ENCODE results near the gene MEIS2. TPM values are rescaled to one million over a fixed set of nuclear protein-coding genes. Genes with fewer than 3 reads are reported as not detected.

MEIS2 gene
- total RNA-seq (10 to 100 TPM; 34.0 to 64.5 (median 48.5) TPM), polyA plus RNA-seq (10 to 100 TPM; 21.1 to 50.1 TPM)
- long read RNA-seq, donor 1, partial matches to known transcripts, result 9 of 24 reads
- long read RNA-seq, donor 1, other reads (novel, unspliced or antisense), result 11 of 24 reads
- long read RNA-seq, donor 2, partial matches to known transcripts, result 11 of 21 reads
- long read RNA-seq, donor 2, other reads (novel, unspliced or antisense), result 9 of 21 reads
- long read RNA-seq, donor 3, full-length matches to known transcripts, result 7 of 77 reads
- long read RNA-seq, donor 3, partial matches to known transcripts, result 56 of 77 reads
- long read RNA-seq, donor 3, other reads (novel, unspliced or antisense), result 14 of 77 reads

DNA sequence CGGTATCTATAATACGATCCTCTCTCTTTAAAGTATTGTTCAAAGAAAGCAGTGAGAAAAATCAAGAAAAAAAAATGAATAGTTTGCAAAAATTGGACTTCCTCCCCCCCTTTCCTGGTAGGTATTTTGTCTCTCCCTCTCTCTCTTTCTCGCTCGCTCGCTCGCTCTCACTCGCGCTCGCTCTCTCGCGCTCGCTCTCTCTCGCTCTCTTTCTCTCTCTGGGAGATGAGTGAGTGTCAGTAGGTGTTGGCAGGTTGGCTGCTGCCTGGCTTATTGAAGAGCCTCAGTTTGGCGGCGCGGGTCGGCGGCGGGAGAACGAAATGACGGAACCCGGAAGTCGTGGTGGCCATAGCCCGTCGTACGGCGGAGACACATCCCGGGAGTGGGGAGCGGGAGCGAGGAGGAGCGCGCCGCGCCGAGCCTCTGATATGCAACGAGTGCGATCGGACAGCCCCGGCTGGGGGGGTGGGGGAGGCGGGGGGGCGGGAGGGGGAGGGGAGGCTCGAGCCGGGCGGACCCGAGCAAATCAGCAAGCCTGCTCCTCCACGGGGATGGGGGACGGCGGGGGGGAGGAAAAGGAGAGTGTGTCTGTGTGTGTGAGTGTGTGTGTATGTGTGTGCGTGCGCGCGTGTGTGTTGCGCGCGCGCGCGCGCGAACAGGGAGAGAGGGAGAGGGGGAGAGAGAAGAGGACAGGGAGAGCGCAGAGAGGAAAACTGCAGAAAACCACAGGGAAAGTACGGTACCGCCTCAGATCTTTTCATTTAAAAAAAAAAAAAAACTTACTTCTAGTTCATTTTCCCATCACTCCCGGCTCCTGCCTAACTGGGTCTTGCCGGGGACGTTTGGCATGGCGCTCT is at the start of gene MEIS2:
Gene MEIS2 (minus strand): TSS at position 441 of the 857 bp plus-strand sequence. CDS start 1,083 bp downstream, outside the sequence.
- Histone ChIP-seq H3K27me3 (peaks cover 0 to 99% (median 20%) of the 10 kb centered on the region in 7 donors), H3K9me3 (no peaks in the 10 kb centered on the region), H3K36me3 (no peaks in the 10 kb centered on the region), H3K27ac (peak within 1 kb of the TSS; percentile 91 to 99 (median 96)), H3K4me1 (peaks cover 0 to 23% (median 10%) of the 10 kb centered on the region in 9 donors), H3K4me3 (peak within 1 kb of the TSS; percentile 55 to 86 (median 75))
- DNase-seq, result peak; percentile 92 to 93
- WGBS, 2 donors, result 1% methylated on average over 62 to 67 of the region's 67 CpGs
- ATAC-seq, result peak; percentile 67 to 84 (median 73)
- TF ChIP-seq, protein P1, sequence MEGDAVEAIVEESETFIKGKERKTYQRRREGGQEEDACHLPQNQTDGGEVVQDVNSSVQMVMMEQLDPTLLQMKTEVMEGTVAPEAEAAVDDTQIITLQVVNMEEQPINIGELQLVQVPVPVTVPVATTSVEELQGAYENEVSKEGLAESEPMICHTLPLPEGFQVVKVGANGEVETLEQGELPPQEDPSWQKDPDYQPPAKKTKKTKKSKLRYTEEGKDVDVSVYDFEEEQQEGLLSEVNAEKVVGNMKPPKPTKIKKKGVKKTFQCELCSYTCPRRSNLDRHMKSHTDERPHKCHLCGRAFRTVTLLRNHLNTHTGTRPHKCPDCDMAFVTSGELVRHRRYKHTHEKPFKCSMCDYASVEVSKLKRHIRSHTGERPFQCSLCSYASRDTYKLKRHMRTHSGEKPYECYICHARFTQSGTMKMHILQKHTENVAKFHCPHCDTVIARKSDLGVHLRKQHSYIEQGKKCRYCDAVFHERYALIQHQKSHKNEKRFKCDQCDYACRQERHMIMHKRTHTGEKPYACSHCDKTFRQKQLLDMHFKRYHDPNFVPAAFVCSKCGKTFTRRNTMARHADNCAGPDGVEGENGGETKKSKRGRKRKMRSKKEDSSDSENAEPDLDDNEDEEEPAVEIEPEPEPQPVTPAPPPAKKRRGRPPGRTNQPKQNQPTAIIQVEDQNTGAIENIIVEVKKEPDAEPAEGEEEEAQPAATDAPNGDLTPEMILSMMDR (IDR thresholded peaks at IDR 0.05), result no peak
- intact Hi-C loops (cut with DNase I), result loop anchor here in 7 of 10 donors (2.0 to 10.0 kb wide), 9 partner anchors 43 to 1586 kb away; partner anchors contain the start of gene CDIN1 (in 2 of the 7)

DNA sequence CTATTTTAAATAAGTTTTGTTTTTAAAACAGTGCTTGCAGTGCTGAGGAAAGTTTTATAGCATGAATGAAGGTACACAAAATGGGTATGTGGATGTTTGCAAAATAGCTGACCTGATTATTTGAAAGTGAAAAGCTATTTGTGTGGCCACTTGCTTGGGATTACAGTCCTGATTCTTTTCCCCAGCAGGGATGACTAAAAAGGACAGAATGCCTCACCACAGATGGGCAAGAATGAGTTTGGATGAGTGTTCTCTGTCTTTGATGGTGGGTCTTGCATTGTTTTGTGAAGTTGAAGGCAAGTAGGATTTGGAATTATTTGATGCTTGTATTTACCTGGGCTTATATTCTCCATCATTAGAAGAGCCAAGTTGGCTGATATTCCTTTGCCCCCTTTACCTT is 48.8 kb upstream of the MEIS2 start:
- TF ChIP-seq, protein P1 (IDR thresholded peaks at IDR 0.05), result no peak
- no peaks in the 10 kb centered on the region for H3K4me1 ChIP-seq
- DNase-seq (no peak), ATAC-seq (no peak)
- H3K36me3 ChIP-seq, result no peaks in the 10 kb centered on the region
- intact Hi-C loops (cut with DNase I), result loop anchor here in 1 of 10 donors (10.0 kb wide), 1 partner anchor 726 kb away; no protein-coding TSS in a partner anchor
- peaks cover 0 to 5% (median 0%) of the 10 kb centered on the region in 7 donors for H3K27me3 ChIP-seq
- no peak overlapping the region for H3K4me3 ChIP-seq
- peaks cover 0 to 2% (median 0%) of the 10 kb centered on the region in 11 donors for H3K9me3 ChIP-seq
- no peak overlapping the region for H3K27ac ChIP-seq

DNA sequence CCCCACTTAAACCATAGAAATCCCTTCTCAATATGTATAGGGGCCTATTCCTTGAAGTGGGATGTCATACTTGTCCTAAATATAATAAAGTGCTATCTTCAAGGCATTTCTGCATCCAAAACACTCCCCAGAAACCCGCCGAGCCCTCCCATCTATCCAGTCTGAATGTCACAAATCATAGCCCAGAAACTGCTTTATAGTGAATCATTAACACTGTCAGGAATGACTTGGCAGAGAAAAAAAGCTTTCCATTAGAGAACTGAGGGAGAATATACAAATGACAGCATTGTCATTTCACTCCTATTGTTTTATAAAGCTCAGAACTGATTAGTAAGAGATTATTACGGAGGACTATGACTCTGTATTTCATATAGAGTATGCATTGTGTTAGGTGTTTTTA is 48.4 kb upstream of the MEIS2 start:
- Histone ChIP-seq H3K27ac (no peak overlapping the region), H3K27me3 (peaks cover 0 to 5% (median 0%) of the 10 kb centered on the region in 7 donors), H3K4me3 (no peak overlapping the region), H3K9me3 (peaks cover 0 to 2% (median 0%) of the 10 kb centered on the region in 11 donors), H3K36me3 (no peaks in the 10 kb centered on the region), H3K4me1 (no peaks in the 10 kb centered on the region)
- ATAC-seq, result no peak
- TF ChIP-seq, protein P1 (IDR thresholded peaks at IDR 0.05), result no peak
- intact Hi-C loops (cut with DNase I), result loop anchor here in 1 of 10 donors (10.0 kb wide), 1 partner anchor 726 kb away; no protein-coding TSS in a partner anchor
- no peak for DNase-seq
- 80 to 93% methylated on average over 3 of the region's 3 CpGs for WGBS, 2 donors

DNA sequence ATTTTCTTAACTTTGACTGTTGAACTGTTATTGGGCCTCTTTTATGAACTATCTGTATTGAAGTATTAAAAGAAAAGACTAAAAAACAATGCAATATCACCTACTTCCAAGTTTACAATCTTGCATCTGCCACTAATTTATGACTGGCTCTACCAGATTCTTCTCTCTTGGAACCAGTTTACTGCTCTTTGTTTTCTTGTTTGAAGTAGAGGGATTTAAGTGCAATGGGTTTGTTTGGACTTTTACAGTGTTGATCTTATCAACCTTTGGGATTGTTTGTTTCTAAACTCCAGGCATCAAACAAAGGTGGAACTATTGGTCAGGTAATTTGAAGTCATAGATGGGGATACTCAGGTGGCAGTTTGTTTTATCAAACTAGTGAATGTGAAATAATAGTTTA is 43.0 kb upstream of the MEIS2 start:
- DNase-seq (no peak), ATAC-seq (no peak)
- Histone ChIP-seq H3K27ac (no peak overlapping the region), H3K27me3 (peaks cover 0 to 5% (median 0%) of the 10 kb centered on the region in 7 donors), H3K4me3 (no peak overlapping the region), H3K36me3 (no peaks in the 10 kb centered on the region), H3K9me3 (no peaks in the 10 kb centered on the region), H3K4me1 (no peaks in the 10 kb centered on the region)
- TF ChIP-seq, protein P1 (IDR thresholded peaks at IDR 0.05), result no peak
- intact Hi-C loops (cut with DNase I), result loop anchor here in 1 of 10 donors (10.0 kb wide), 1 partner anchor 731 kb away; no protein-coding TSS in a partner anchor

Data from heart right ventricle (tissue), 16 donors.